Stimulated activated naive CD8-positive, alpha-beta T cell treated with anti-CD3 and anti-CD28 coated beads, Interleukin-15, Interleukin-2, amounts not matched to agents 100 U/mL and 50 U/mL, for 24 hours (primary cell): ENCODE data around the gene CBFB.
A peak's percentile ranks its signal among the peaks of the same experiment; 100 is the strongest.

Experiments
- ATAC-seq: fragments of 150-1000 bp; cut with Tn5 transposase; one replicate; pipeline ENCODE4 v1.10.0; 2021
- DNase-seq: peaks from one replicate; pipeline ENCODE4 v3.0.0; 2021

The CBFB gene

GRCh38 chr16:67016681-67017420 is 12.1 kb upstream of the CBFB start:
- DNase-seq: no peak
- ATAC-seq: no peak

GRCh38 chr16:67017421-67017750 is 11.6 kb upstream of the CBFB start:
- ATAC-seq (no peak), DNase-seq (no peak)

GRCh38 chr16:67017810-67018488 is 11.0 kb upstream of the CBFB start:
- DNase-seq (peak; percentile 89), ATAC-seq (peak; percentile 94)

- no peak for ATAC-seq
These were observed 9.8 kb upstream of the CBFB start for GRCh38 chr16:67019171-67019570.

GRCh38 chr16:67021321-67021720 is 7.6 kb upstream of the CBFB start:
- DNase-seq: no peak
- ATAC-seq: no peak

More at GRCh38 chr16:67019171-67019570, 9.8 kb upstream of the CBFB start:
- no peak for DNase-seq

GRCh38 chr16:67022531-67023214 is 6.3 kb upstream of the CBFB start:
- ATAC-seq (no peak), DNase-seq (no peak)

GRCh38 chr16:67023689-67024088 is 5.3 kb upstream of the CBFB start:
- ATAC-seq: no peak
- DNase-seq: no peak

- no peak for ATAC-seq
- DNase-seq: no peak
These were observed 4.4 kb upstream of the CBFB start for GRCh38 chr16:67024384-67025209.

GRCh38 chr16:67025210-67025550 is 3.8 kb upstream of the CBFB start:
- DNase-seq (no peak), ATAC-seq (no peak)

- DNase-seq (no peak), ATAC-seq (no peak)
These were observed 2.4 kb upstream of the CBFB start for GRCh38 chr16:67026570-67026969.

GRCh38 chr16:67027046-67027445 is 1.9 kb upstream of the CBFB start:
- ATAC-seq (no peak), DNase-seq (no peak)

GRCh38 chr16:67028167-67028695 is 718 bp upstream of the CBFB start:
- no peak for ATAC-seq

GRCh38 chr16:67029254-67030096 is 526 bp downstream of the CBFB start:
- ATAC-seq: peak; percentile 33
- DNase-seq: peak; percentile 71

More at GRCh38 chr16:67028167-67028695, 718 bp upstream of the CBFB start:
- no peak for DNase-seq

GRCh38 chr16:67030221-67030962 is 1.4 kb downstream of the CBFB start:
- ATAC-seq (no peak), DNase-seq (no peak)

GRCh38 chr16:67034487-67034886 is 5.5 kb downstream of the CBFB start:
- ATAC-seq (no peak), DNase-seq (no peak)

GRCh38 chr16:67035364-67035763 is 6.4 kb downstream of the CBFB start:
- ATAC-seq (no peak), DNase-seq (no peak)

- ATAC-seq (no peak), DNase-seq (no peak)
These were observed 7.4 kb downstream of the CBFB start for GRCh38 chr16:67036323-67036741.

GRCh38 chr16:67039260-67040020 is 10.5 kb downstream of the CBFB start:
- DNase-seq: no peak
- ATAC-seq: no peak

- DNase-seq (no peak), ATAC-seq (no peak)
These were observed 11.2 kb downstream of the CBFB start for GRCh38 chr16:67040166-67040565.

- DNase-seq: no peak
- ATAC-seq: no peak
These were observed 12.0 kb downstream of the CBFB start for GRCh38 chr16:67040906-67041305.
